ENCODE measurements around the gene NUAK2.

GRCh38 chr1:205300149-205300548, 21.4 kb downstream of the NUAK2 start:
- TF ChIP-seq POLR2A (IDR thresholded peaks at IDR 0.05; ENCODE audit: low read depth, low read length) (no peak), CTCF (conservative IDR thresholded peaks at IDR 0.05; ENCODE audit: low read depth, low read length) (no peak), RAD21 (IDR thresholded peaks at IDR 0.05; ENCODE audit: low read length) (no peak), SMC3 (IDR thresholded peaks at IDR 0.05; ENCODE audit: low read depth, low read length) (no peak), CHD1 (IDR thresholded peaks at IDR 0.05; ENCODE audit: low read depth, low read length) (no peak), BHLHE40 (IDR thresholded peaks at IDR 0.05; ENCODE audit: low read depth, low read length) (no peak), RFX5 (IDR thresholded peaks at IDR 0.05; ENCODE audit: low read depth, low read length) (no peak), USF2 (IDR thresholded peaks at IDR 0.05; ENCODE audit: low read depth, low read length) (no peak), MXI1 (IDR thresholded peaks at IDR 0.05; ENCODE audit: borderline replicate concordance, low read depth, low read length) (no peak), MAFK (IDR thresholded peaks at IDR 0.05; ENCODE audit: low read depth, low read length) (no peak)
